Left lung (tissue), 10 donors: ENCODE data around the gene KCTD7. TPM values are rescaled to one million over a fixed set of nuclear protein-coding genes. Genes with fewer than 3 reads are reported as not detected.
A peak's percentile ranks its signal among the peaks of the same experiment; 100 is the strongest.
"Not testable (repeated sequence)": the region's sequence is repeated elsewhere in the genome, so short reads cannot be mapped to it uniquely, and the experiment has no call there.

ENCODE experiments used
- ATAC-seq: fragments of 200-7000 bp; cut with Tn5 transposase; one replicate; pipeline ENCODE4 v1.9.1; 2020; ENCODE audit warnings: moderate library complexity
- DNase-seq, 4 donors: peaks; one replicate each; pipeline ENCODE4 v3.0.0-alpha.2; 2013 to 2020
- H3K27ac ChIP-seq, 2 donors: fragments of 200-600 bp; sonication (generic) in 1 of 2; one replicate each; pipeline versions ENCODE4 v1.5.0 to v1.8.0; 2020 to 2021
- H3K27me3 ChIP-seq, 2 donors: fragments of 200-600 bp; sonication (generic) in 1 of 2; one replicate each; pipeline versions ENCODE4 v1.5.0 to v1.8.0; 2020 to 2021
- H3K36me3 ChIP-seq, 2 donors: fragments of 200-600 bp; sonication (generic) in 1 of 2; one replicate each; pipeline versions ENCODE4 v1.5.0 to v1.8.0; 2020 to 2021
- H3K4me1 ChIP-seq, 2 donors: fragments of 200-600 bp; one replicate each; pipeline ENCODE4 v1.8.0; 2021
- H3K4me3 ChIP-seq, 2 donors: fragments of 200-600 bp; sonication (generic) in 1 of 2; one replicate each; pipeline versions ENCODE4 v1.5.0 to v1.8.0; 2020 to 2021; ENCODE audit warnings: mild to moderate bottlenecking in 1 of 2
- H3K9me3 ChIP-seq, 2 donors: fragments of 200-600 bp; sonication (generic) in 1 of 2; one replicate each; pipeline versions ENCODE4 v1.5.0 to v1.8.0; 2020 to 2021
- CTCF ChIP-seq, 2 donors: fragments of 200-600 bp; sonication (generic) in 1 of 2; IDR thresholded peaks; one replicate each; pipeline versions ENCODE4 v1.5.0 to v1.8.0; 2021; ENCODE audit warnings: antibody characterized with exemption in 2 of 2
- intact Hi-C, 2 donors: fragments of 100-400 bp; cut with DNase I; formaldehyde crosslinking; loops; one replicate each; pipeline versions ENCODE4 v1.11.2 to v1.14.2; 2022
- polyA plus RNA-seq, 6 donors: library from polyadenylated mRNA; unstranded; fragments of 120-200 nt; gene quantifications; one replicate each; pipeline ENCODE4 v1.2.1, GENCODE V29; 2013; ENCODE audit not compliant: insufficient read length in 6 of 6
- total RNA-seq, 2 donors: library from RNA; stranded (reverse); fragmentation: NEBNext Ultra II Directional; extraction: Animal tissue kit (Norgen Biotek cat#: 25700); gene quantifications; one replicate each; pipeline ENCODE4 v1.2.1, GENCODE V29; 2021
- donor health status: DM: no; HTN: yes; CAD: no.
- donor health status: DM: no; HTN: no; CAD: no.

KCTD7 gene
- total and polyA plus RNA-seq, 8 donors: 10.4 to 32.2 (median 28.5) TPM

- H3K27me3 ChIP-seq: no peaks in the 10 kb centered on the region
Measured at GRCh38 chr7:66586181-66586580, 42.5 kb upstream of the KCTD7 start.

GRCh38 chr7:66588226-66588625 lies 40.5 kb upstream of the KCTD7 start:
- Histone ChIP-seq H3K4me1 (peaks cover 11 to 56% of the 10 kb centered on the region in 2 donors), H3K36me3 (peaks cover 0 to 11% of the 10 kb centered on the region in 2 donors)
- not testable (repeated sequence) for H3K27me3 ChIP-seq, H3K4me3 ChIP-seq, DNase-seq, H3K27ac ChIP-seq, ATAC-seq, H3K9me3 ChIP-seq
- intact Hi-C loops: loop anchor here in 1 of 2 donors (5.0 kb wide), 1 partner anchor 111 kb away; no protein-coding TSS in a partner anchor

More at GRCh38 chr7:66586181-66586580, 42.5 kb upstream of the KCTD7 start:
- Histone ChIP-seq H3K27ac (no peak overlapping the region), H3K9me3 (no peaks in the 10 kb centered on the region), H3K36me3 (peaks cover 0 to 12% of the 10 kb centered on the region in 2 donors), H3K4me3 (no peak overlapping the region), H3K4me1 (peaks cover 7 to 53% of the 10 kb centered on the region in 2 donors)
- intact Hi-C loops: loop anchor here in 1 of 2 donors (5.0 kb wide), 1 partner anchor 109 kb away; no protein-coding TSS in a partner anchor
- TF ChIP-seq CTCF (IDR thresholded peaks at IDR 0.05): no peak
- ATAC-seq: no peak
- DNase-seq: no peak

GRCh38 chr7:66588856-66589570 lies 39.7 kb upstream of the KCTD7 start:
- intact Hi-C loops: loop anchor here in 1 of 2 donors (5.0 kb wide), 1 partner anchor 112 kb away; no protein-coding TSS in a partner anchor
- H3K9me3 ChIP-seq, H3K36me3 ChIP-seq, H3K4me3 ChIP-seq, H3K27me3 ChIP-seq, H3K27ac ChIP-seq, ATAC-seq, DNase-seq: not testable (repeated sequence)
- peaks cover 11 to 50% of the 10 kb centered on the region in 2 donors for H3K4me1 ChIP-seq

GRCh38 chr7:66590302-66591057 lies 38.2 kb upstream of the KCTD7 start:
- H3K36me3 ChIP-seq, intact Hi-C loops, H3K27me3 ChIP-seq, DNase-seq, H3K9me3 ChIP-seq: not testable (repeated sequence)
- Histone ChIP-seq H3K4me1 (peaks cover 11 to 40% of the 10 kb centered on the region in 2 donors), H3K4me3 (peak overlapping the region; percentile 74 to 93), H3K27ac (peak overlapping the region in 1 of 2 donors; percentile 7)
- peak; percentile 3 for ATAC-seq

GRCh38 chr7:66591058-66591798 lies 37.5 kb upstream of the KCTD7 start:
- Histone ChIP-seq H3K4me3 (peak overlapping the region; percentile 74 to 93), H3K4me1 (peaks cover 11 to 37% of the 10 kb centered on the region in 2 donors), H3K27ac (peak overlapping the region; percentile 89 to 90)
- ATAC-seq (peak; percentile 42), DNase-seq (peak in 1 of 4 donors; percentile 19)
- H3K27me3 ChIP-seq, intact Hi-C loops, H3K9me3 ChIP-seq, H3K36me3 ChIP-seq: not testable (repeated sequence)

- intact Hi-C loops: no loop called here
- Histone ChIP-seq H3K4me1 (peaks cover 11 to 37% of the 10 kb centered on the region in 2 donors), H3K4me3 (peak overlapping the region; percentile 74 to 93), H3K36me3 (no peaks in the 10 kb centered on the region), H3K27me3 (no peaks in the 10 kb centered on the region), H3K9me3 (no peaks in the 10 kb centered on the region), H3K27ac (peak overlapping the region; percentile 89 to 90)
- TF ChIP-seq CTCF (IDR thresholded peaks at IDR 0.05): no peak
- ATAC-seq (peak; percentile 97), DNase-seq (peak; percentile 88 to 99 (median 94))
Measured at GRCh38 chr7:66591799-66592596, 36.7 kb upstream of the KCTD7 start.

GRCh38 chr7:66592597-66593146 lies 36.0 kb upstream of the KCTD7 start:
- H3K9me3 ChIP-seq, H3K27me3 ChIP-seq, intact Hi-C loops, H3K36me3 ChIP-seq, ATAC-seq, DNase-seq: not testable (repeated sequence)
- peak overlapping the region; percentile 74 to 93 for H3K4me3 ChIP-seq
- peaks cover 11 to 37% of the 10 kb centered on the region in 2 donors for H3K4me1 ChIP-seq
- H3K27ac ChIP-seq: peak overlapping the region; percentile 89 to 90

GRCh38 chr7:66594082-66594481 lies 34.6 kb upstream of the KCTD7 start:
- intact Hi-C loops, H3K4me3 ChIP-seq, DNase-seq, H3K27ac ChIP-seq, ATAC-seq, H3K9me3 ChIP-seq, H3K27me3 ChIP-seq, H3K36me3 ChIP-seq: not testable (repeated sequence)
- peaks cover 11 to 27% of the 10 kb centered on the region in 2 donors for H3K4me1 ChIP-seq
